ENCODE data around the gene PELI3.

PELI3 gene

DNA sequence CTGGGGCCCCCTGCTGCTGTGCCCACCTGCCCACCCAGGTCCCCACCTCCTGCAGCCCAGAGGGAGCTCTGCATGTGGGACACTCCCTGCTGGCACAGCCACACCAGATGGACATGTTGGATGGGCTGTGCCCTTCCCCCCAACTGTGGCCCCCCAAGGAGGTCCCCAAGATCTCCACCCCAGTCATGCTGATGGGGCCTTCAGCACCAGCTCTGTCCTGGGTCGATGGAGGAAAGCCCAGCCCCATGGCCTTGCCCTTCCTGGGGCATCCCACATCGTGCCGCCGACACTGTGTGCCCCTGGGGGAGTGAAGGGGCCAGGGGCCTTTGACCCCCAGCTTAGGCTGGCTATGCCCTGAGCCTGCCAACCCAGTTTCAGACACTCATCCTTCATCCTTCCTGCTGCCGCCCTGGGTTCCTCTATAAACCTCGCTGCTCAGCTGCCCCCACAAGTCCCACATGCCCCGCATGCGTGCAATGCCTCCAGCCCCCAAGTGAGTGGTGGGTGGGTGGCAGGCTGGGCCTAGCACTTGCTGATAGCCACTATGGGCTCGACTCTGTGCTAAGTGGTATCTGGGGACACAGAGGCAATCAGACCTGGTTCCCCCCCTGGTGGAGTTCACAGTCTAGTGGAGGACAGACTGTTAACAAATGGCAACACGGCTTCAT is 9.6 kb downstream of the PELI3 start:
- DNase-seq = no peak

GRCh38 chr11:66476841-66477251 is 10.1 kb downstream of the PELI3 start:
- DNase-seq = no peak

DNA sequence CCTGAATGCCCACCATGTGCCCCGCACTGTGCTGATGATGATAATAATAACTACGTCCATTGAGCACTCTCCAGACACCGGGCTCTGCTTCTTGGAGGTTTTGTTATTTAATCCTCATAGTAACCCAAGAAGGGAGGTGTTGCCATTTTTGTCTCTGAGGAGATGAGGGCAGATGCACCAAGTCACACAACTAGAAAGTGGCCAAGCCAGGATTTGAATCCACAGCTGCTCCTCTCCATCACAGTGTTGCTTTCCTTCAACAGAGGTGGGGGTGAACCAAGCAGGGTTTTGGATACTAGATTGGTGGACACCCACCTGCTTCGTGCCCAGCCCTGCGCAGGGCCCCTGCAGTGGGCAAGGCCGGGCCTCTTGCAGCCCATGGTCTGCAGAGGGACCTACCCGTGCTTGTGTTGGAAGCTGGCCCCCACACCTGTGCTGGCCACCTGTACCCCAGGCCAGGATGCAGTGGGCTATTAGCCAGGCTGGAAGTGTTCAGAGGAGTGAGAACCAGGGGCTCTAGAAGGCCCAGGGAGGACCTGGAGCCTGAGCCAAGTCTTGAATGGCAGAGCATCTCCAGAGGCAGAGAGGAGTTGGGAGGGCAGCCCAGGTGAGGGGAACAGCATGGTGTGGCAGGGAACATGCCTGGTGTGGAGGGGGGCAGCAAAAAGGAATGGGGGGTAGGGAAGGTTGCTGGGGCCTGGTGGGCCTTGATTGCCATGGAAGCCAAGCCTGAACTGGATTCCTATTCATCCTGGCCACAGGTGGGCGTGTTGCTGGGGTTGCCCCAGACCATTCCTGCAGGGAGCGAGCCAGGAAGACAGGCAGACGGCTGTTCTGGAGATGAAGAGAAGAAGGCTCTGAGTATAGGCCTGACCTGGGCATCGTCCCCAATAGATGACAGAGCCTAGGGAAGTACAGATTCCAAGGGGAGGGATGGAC is 10.8 kb downstream of the PELI3 start:
- DNase-seq = no peak

GRCh38 chr11:66478729-66479393 is 12.2 kb downstream of the PELI3 start:
- no peak for DNase-seq

- DNase-seq = peak; percentile 69
Measured at GRCh38 chr11:66479394-66480116, 12.8 kb downstream of the PELI3 start.

GRCh38 chr11:66480117-66480938 is 13.6 kb downstream of the PELI3 start, which contains the start of gene DPP3:
DPP3 (plus strand) TSS chr11:66480434; CDS start chr11:66482201, 1,767 bp downstream.
- peak; percentile 98 for DNase-seq

DNA sequence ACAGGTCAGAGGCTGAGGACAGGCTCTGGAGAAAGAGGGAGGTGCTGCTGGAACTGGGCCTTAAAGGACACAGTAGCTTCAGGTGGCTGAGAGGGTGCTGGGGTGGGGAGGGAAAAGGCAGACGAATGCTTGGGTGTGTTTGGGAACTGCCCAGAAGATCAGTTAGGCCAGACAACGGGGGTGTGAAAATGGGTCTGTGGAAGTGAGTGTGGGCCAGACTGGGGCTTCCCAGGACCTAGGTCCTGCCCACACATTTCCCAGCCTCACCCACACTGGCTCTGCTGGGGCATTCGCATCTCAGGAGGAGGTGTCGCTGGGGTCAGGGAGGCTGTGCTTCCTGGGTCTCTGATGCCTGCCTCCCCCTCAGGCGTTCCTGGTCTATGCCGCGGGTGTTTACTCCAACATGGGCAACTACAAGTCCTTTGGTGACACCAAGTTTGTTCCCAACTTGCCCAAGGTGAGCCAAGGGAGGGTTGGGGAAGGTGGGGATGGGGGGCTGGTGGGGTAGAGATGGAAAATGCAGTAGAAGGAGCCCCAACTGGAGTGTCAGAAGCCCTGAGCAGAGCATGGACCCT is 18.2 kb downstream of the PELI3 start:
- no peak for DNase-seq

DNA sequence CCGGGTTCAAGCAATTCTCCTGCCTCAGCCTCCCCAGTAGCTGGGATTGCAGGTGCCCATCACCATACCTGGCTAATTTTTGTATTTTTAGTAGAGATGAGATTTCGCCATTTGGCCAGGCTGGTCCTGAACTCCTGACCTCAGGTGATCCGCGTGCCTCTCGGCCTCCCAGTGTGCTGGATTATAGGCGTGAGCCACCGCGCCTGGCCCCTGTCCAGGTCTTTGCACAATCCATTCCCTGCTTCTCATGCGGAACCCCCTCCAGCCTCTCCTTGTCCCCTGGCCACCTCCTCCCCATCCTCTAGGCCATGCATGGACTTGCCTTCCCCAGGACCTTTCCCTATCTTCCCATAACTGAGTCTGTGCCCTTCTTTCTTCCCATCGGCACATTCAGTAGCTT is 22.3 kb downstream of the PELI3 start:
- DNase-seq = no peak

GRCh38 chr11:66489636-66490035 is 22.9 kb downstream of the PELI3 start:
- DNase-seq = no peak

GRCh38 chr11:66491315-66491935 is 24.7 kb downstream of the PELI3 start:
- DNase-seq = no peak

DNA sequence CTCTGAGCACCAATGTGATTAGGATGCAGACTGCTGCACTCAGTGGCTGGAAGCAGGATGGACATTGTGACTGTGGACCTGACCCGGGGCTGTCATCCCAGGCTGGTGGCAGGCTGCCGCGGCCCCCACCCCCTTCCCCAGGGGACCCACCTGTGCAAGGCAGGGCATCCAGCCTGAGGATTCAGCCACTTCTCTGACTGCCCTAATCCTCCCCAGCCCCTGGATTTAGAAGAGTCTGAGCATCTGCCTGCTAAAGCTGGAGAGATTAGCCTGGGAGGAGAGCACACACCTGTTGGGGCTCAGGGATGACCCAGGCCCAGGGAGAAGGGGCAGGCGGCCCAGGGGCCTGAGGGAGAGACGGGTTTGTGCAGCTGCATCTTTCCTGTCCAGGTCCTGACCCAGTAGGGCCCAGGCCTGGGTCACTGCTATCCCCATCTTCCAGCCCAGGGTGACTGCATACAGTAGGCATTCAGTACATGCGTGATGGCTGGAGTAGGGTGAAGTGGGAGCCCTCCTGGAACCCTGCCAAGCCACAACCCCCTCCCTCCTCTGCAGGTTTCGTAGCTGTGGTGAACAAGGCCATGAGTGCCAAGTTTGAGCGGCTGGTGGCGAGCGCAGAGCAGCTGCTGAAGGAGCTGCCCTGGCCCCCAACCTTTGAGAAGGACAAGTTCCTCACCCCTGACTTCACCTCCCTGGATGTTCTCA is 25.6 kb downstream of the PELI3 start:
- DNase-seq = no peak

DNA sequence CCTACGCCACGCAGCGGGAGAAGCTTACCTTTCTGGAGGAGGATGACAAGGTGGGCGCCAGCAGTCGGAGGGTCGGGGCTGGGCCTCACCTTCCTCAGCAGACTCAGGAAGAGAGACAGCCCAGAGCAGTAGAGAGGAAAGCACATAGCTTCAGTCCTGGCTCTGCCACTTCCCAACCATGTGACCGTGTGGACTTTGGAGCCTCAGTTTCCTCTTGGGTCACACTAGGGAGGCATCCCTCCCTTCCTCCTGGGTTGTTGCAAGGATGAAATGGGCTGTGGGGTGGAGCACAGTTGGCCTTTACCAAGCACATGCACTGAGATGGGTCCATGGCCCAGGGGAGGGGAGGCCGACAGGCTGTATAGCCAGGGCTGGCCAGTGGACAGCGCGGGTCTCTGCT is 26.4 kb downstream of the PELI3 start:
- no peak for DNase-seq

GRCh38 chr11:66494458-66494857 is 27.8 kb downstream of the PELI3 start:
- no peak for DNase-seq

DNA sequence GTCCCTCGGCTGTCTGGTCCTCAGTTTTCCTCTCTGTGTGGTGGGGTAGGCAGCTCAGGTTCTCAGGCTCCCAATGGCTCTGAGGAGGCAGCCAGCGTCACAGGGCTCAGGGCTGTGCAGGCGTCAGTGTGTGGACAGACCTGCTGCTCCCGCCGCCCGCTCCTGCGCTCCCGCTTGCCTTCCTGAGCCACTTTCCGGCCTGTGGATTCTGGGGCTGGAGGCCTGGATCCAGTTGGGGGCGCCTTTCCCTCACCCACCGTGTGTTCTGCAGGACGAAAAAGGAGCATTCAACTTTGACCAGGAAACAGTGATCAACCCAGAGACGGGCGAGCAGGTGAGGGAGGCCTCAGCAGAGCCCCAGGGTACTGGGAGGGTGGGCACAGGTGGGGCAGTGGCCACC is 28.2 kb downstream of the PELI3 start:
- DNase-seq = no peak

GRCh38 chr11:66495401-66495854 is 28.7 kb downstream of the PELI3 start:
- DNase-seq = no peak

- no peak for DNase-seq
Measured at GRCh38 chr11:66497206-66497605, 30.5 kb downstream of the PELI3 start.

- DNase-seq = no peak
Measured at GRCh38 chr11:66498506-66498905, 31.8 kb downstream of the PELI3 start.

GRCh38 chr11:66505276-66505816 is 38.6 kb downstream of the PELI3 start:
- DNase-seq = no peak

GRCh38 chr11:66509131-66509561 is 42.4 kb downstream of the PELI3 start:
- no peak for DNase-seq
